RCC 7860 (cell line): Measurements from ENCODE around the gene GYG2.
"Not testable (repeated sequence)": the region's sequence is repeated elsewhere in the genome, so short reads cannot be mapped to it uniquely, and the experiment has no call there.

Source experiments
- DNase-seq: peaks from one replicate; pipeline ENCODE4 v3.0.0-alpha.2; 2015; ENCODE audit warnings: low spot score
- FAIRE-seq: peaks from 2 replicates; lab custom pipeline; 2012; peaks lifted over from hg19 to GRCh38; lab: Jason Lieb, UNC

Gene GYG2

GRCh38 chrX:2863646-2864045 lies 34.9 kb downstream of the GYG2 start:
- FAIRE-seq: no peak
- no peak for DNase-seq

- FAIRE-seq: no peak
Measured at GRCh38 chrX:2867206-2867605, 38.5 kb downstream of the GYG2 start.

GRCh38 chrX:2870650-2871049 lies 41.9 kb downstream of the GYG2 start:
- DNase-seq (no peak), FAIRE-seq (no peak)

More at GRCh38 chrX:2867206-2867605, 38.5 kb downstream of the GYG2 start:
- DNase-seq: no peak

- FAIRE-seq (no peak), DNase-seq (no peak)
Measured at GRCh38 chrX:2871831-2872230, 43.1 kb downstream of the GYG2 start.

- FAIRE-seq (no peak), DNase-seq (no peak)
Measured at GRCh38 chrX:2872671-2873277, 44.0 kb downstream of the GYG2 start.

- DNase-seq (no peak), FAIRE-seq (no peak)
Measured at GRCh38 chrX:2874222-2875135, 45.7 kb downstream of the GYG2 start.

- FAIRE-seq: no peak
- DNase-seq: no peak
Measured at GRCh38 chrX:2875136-2875481, 46.4 kb downstream of the GYG2 start.

GRCh38 chrX:2875798-2876399 lies 47.2 kb downstream of the GYG2 start:
- FAIRE-seq: peak; percentile 23

GRCh38 chrX:2878563-2878962 lies 49.8 kb downstream of the GYG2 start:
- FAIRE-seq: no peak
- DNase-seq: no peak

More at GRCh38 chrX:2875798-2876399, 47.2 kb downstream of the GYG2 start:
- no peak for DNase-seq

- no peak for FAIRE-seq
- DNase-seq: no peak
Measured at GRCh38 chrX:2879670-2880069, 50.9 kb downstream of the GYG2 start.

GRCh38 chrX:2883770-2884169 lies 55.0 kb downstream of the GYG2 start:
- DNase-seq (no peak), FAIRE-seq (no peak)

GRCh38 chrX:2888309-2888708 lies 59.6 kb downstream of the GYG2 start:
- FAIRE-seq: no peak
- DNase-seq: no peak

GRCh38 chrX:2889045-2889605 lies 60.4 kb downstream of the GYG2 start:
- DNase-seq: no peak
- FAIRE-seq: no peak

- not testable (repeated sequence) for FAIRE-seq, DNase-seq
Measured at GRCh38 chrX:2889706-2890490, 61.2 kb downstream of the GYG2 start.

GRCh38 chrX:2890536-2891460 lies 62.1 kb downstream of the GYG2 start:
- not testable (repeated sequence) for FAIRE-seq, DNase-seq

GRCh38 chrX:2892816-2893215 lies 64.1 kb downstream of the GYG2 start:
- DNase-seq (no peak), FAIRE-seq (no peak)

GRCh38 chrX:2894885-2895292 lies 66.2 kb downstream of the GYG2 start:
- FAIRE-seq: no peak
- DNase-seq: no peak

- DNase-seq: no peak
- FAIRE-seq: no peak
Measured at GRCh38 chrX:2897311-2897689, 68.6 kb downstream of the GYG2 start.
